Activated T-helper 9 cell treated with anti-CD3 and anti-CD28 coated beads, Interleukin-2, amount 50 U/mL, for 16 hours (primary cell): ENCODE measurements around the gene GSTT2B.
"Not testable (repeated sequence)": the region's sequence is repeated elsewhere in the genome, so short reads cannot be mapped to it uniquely, and the experiment has no call there.

Experiments used
- DNase-seq: peaks from one replicate; pipeline ENCODE4 v3.0.0-alpha.2; 2020; ENCODE audit warnings: low read depth

GSTT2B gene

DNA sequence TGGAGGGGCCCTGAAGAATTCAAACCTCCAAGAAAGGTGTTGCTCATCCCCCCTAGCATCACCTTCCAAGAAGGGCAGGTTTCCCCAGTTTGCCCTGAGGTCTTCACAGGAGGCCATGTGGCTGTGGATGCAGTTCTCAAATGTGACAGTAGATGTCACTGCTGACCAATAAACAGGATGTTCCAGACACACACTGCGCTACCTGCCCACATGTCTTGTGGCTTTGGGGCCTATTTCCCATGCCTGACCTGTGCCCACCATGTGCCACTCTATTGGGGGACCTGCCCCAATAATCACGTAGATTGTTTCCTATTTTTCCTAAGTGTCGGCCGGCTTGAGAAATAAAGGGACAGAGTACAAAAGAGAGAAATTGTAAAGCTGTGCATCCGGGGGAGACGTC, 23.4 kb upstream of the GSTT2B start:
- DNase-seq = no peak

DNA sequence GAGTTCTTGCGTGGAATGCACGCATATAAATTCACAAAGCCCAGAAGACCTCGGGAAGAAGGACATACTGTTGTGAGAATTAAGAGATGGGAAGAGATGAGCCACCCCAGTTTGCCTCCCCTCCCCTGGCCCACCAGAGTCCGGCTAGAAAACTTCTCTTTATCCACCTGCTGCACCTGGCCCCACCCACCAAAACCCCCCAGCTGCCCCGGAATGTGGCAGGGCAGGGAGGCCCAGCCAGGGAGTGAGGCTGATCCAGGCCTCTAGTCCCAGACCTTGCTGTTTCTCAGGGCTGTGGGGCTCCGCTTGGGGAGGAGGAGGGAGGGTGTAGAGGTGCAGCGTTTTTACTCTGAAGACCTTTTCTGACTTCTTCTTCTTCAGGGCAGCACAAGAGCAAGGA, 19.6 kb upstream of the GSTT2B start:
- not testable (repeated sequence) for DNase-seq

DNA sequence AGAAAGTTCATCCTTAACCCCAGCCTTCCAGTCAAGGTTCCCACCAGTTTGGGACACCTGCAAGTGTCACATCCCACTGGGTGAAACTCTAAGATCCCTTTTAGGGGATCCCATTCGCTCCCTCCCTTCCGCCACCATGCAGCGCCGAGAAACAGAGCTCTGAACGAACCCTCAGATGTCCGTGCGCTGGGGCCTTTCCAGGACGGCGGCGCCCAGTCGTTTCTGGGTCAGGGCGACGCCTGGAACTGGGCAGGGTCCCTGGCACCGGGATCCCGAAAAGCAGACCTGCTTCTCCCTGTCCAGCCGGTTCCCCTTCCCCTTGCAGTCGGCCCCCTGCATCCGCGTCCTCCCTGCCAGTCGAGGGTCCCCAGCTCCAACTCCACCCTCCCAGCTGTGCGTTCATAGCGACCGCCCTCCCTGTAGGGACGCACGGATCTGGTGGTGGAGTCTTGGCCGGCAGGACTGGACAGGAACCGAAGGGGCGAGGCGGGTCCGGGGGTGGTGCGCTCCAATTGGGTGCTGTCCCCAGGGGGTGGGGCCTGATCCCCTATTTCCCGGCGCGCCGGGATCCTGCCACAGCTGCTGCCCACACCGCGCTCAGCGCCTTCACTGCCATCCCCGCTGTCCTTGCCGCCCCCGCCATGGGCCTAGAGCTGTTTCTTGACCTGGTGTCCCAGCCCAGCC, 18.7 kb upstream of the GSTT2B start, which contains the start of gene GSTT2:
Gene GSTT2, plus strand, starts transcription at position 578 of the 684 bp plus-strand sequence.
- not testable (repeated sequence) for DNase-seq

DNA sequence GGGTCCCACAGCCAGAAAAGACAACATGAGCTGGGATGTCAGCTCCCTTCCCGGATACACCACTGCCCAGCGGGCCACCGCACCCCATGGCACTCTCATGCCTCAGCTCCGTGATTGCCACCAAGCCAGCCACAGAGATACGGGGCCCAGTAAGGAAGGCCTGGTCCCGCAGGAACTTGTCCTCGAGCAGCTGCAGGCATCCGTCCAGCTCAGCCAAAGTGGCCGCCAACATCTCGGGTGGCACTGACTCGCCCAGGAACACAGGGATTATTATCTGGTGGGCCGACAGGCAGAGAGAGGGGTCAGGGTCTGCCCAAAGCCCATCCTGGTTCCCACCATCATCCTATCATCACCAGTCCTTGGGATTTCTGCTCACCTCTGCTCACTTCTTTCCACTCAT, 16.3 kb upstream of the GSTT2B start:
- not testable (repeated sequence) for DNase-seq

DNA sequence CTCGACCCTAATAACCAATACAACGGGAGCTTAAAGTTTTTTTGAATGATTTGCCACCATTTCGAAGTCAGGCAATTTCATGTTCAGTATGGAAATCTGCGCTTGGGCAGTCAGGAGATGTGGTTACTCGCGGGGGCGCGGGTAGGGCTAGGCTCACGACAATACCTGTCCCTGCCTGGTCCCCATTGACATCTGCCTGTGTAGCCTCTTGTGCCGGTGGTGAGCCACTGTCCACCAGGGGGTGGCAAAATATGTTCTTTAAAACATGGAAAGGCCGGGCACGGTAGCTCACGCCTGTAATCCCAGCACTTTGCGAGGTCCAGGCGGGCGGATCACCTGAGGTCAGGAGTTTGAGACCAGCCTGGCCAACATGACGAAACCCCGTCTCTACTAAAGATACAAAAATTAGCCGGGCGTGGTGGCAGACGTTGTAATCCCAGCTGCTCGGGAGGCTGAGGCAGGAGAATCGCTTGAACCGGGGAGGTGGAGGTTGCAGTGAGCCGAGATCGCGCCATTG, 13.9 kb upstream of the GSTT2B start:
- not testable (repeated sequence) for DNase-seq

DNA sequence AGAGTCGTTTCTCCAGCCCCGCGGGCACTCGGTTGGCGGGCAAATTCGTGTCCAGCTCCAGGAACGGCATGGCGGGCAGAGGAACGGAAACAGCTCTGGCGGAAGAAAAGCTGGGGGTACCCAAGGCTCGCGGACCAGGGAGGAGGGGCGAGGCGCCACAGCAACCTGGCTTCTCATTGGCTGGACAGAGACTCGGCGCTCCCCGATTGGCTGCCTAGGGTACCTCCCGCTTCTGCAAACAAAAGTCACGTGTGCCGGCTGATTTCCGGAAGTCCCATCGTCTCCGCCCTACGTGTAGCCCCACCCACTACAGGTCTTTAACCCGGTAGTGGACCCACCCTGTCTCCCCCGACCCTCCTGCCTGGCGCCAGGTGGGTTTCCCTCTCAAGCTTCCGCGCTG, 13.3 kb upstream of the GSTT2B start, which contains the start of gene DDT:
Gene DDT, minus strand, starts transcription at position 97 of the 400 bp plus-strand sequence. Its CDS starts 27 bp downstream, at position 70.
- not testable (repeated sequence) for DNase-seq

DNA sequence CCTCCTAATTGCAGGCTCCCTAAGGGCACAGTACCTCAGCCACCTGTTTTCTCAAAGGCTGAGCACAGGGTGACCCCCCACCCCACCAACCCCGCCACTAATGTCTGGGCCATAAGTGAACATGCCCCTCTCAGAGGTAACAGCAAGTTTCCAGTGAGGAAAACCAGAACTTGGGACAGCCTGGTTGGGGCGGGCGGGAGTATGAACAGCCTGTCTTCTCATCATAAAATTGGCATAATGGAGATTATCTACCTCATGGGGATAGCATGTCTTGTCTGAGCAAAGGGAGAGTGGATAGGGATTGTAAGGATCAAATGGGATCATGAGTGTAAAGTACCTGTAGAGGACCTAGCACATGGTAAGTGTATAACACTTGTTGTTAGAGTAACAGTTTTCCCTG, 10.9 kb upstream of the GSTT2B start:
- not testable (repeated sequence) for DNase-seq

DNA sequence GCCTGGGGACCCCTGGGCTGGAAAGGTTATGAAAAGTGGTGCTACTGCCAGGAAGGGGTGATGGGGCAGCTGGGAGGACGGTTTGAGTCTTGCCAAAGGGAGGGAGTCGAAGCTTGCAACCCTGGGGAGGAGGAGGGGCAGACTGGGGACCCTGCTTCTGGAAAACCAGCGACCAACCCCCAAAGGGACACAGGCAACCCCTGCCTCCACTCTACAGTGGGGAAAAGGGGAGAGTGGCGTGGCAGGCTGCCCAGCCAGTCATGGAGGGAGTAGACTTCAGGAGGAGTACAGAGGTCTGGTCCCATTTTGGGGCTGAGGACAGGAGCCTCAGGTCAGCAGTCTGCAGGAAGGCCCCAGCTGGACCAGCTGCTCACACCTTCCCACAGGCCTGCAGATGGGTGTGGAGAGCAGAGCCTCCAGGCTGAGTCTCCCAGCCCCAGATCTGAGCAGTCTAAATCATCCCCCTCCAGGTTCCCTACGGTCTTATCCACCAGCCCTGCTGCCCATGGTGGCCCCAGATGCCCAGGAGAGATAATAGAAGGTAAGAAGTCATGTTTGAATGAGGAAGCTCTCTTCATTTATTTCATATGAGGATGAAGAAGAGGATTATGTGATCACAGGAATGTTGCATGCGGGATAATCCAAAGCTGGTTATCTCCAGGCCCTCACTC, 10.0 kb upstream of the GSTT2B start:
- no peak for DNase-seq

DNA sequence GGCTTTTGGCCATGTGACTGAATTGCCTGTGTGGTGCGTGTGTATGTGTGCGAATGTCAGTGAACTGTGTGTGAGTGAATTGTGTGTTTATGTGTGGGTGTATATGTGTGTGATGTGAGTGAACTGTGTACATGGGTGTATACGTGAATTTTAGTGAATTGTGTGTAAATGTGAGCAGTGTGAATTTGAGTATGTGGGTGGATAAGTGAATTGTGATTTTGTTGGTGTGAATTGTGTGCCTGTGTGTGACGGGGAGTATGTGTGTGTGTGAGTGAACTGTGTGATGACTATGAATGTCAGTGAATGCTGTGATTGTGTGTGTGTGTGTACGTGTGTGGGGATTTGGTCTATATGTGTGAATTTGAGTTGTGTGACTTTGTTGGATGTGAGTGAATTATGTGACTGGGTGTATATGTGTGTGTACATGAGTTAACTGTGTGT, 9.2 kb upstream of the GSTT2B start:
- no peak for DNase-seq

DNA sequence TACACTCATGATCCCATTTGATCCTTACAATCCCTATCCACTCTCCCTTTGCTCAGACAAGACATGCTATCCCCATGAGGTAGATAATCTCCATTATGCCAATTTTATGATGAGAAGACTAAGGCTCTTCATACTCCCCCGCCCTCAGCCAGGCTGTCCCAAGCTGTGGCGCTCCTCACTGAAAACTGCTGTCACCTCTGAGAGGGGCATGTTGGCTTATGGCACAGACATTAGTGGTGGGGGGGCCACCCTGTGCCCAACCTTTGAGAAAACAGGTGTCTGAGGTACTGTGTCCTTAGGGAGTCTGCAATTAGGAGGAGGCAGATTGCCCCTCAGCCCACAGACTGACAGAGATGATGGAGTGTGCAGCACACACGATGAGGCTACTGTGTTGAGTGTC, 8.1 kb upstream of the GSTT2B start:
- no peak for DNase-seq

DNA sequence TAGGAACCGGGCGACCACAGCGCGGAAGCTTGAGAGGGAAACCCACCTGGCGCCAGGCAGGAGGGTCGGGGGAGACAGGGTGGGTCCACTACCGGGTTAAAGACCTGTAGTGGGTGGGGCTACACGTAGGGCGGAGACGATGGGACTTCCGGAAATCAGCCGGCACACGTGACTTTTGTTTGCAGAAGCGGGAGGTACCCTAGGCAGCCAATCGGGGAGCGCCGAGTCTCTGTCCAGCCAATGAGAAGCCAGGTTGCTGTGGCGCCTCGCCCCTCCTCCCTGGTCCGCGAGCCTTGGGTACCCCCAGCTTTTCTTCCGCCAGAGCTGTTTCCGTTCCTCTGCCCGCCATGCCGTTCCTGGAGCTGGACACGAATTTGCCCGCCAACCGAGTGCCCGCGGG, 5.6 kb upstream of the GSTT2B start, which contains the start of gene DDTL:
Gene DDTL, plus strand, starts transcription at position 321 of the 400 bp plus-strand sequence. Its CDS starts 27 bp downstream, at position 348.
- not testable (repeated sequence) for DNase-seq

DNA sequence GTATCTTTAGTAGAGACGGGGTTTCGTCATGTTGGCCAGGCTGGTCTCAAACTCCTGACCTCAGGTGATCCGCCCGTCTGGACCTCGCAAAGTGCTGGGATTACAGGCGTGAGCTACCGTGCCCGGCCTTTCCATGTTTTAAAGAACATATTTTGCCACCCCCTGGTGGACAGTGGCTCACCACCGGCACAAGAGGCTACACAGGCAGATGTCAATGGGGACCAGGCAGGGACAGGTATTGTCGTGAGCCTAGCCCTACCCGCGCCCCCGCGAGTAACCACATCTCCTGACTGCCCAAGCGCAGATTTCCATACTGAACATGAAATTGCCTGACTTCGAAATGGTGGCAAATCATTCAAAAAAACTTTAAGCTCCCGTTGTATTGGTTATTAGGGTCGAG, 5.1 kb upstream of the GSTT2B start:
- DNase-seq = not testable (repeated sequence)

DNA sequence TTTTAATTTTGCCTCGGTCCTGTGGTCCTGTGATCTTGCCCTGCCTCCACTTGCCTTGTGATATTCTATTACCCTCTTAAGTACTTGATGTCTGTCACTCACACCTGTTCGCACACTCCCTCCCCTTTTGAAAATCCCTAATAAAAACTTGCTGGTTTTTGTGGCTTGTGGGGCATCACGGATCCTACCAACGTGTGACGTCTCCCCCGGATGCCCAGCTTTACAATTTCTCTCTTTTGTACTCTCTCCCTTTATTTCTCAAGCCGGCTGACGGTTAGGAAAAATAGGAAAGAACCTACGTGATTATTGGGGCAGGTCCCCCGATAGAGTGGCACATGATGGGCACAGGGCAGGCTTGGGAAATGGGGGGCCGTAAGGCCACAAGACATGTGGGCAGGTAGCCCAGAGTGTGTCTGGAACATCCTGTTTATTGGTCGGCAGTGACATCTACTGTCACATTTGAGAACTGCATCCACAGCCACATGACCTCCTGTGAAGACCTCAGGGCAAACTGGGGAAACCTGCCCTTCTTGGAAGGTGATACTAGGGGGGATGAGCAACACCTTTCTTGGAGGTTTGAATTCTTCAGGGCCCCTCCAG, 4.6 kb downstream of the GSTT2B start:
- DNase-seq = peak; percentile 37

DNA sequence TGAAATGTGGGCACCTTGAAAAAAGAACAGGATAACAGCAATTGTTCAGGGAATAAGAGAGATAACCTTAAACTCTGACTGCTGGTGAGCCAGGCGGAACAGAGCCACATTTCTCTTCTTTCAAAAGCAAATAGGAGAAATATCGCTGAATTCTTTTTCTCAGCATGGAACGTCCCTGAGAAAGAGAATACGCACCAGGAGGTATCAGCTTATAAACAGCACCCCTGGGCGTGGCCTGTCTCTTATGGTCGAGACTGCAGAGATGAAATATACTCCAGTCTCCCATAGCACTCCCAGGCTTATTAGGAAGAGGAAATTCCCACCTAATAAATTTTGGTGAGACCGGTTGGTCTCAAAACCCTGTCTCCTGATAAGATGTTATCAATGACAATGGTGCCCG, 5.1 kb downstream of the GSTT2B start:
- not testable (repeated sequence) for DNase-seq

DNA sequence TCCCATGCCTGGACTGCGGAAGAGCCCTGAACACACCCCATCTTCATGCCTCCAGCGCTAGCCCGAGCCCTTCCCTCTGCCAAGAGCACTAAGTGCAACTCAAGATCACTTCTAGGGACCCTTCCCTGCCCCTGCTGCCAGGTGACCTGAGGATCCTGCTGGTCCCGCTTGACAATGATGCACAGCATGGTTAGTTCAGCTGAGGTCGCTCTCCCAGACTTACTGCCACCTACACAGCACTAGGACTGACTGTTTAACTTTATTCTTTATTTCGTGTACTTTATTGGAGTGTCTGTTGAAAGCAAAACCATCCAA, 6.0 kb downstream of the GSTT2B start:
- DNase-seq = not testable (repeated sequence)

DNA sequence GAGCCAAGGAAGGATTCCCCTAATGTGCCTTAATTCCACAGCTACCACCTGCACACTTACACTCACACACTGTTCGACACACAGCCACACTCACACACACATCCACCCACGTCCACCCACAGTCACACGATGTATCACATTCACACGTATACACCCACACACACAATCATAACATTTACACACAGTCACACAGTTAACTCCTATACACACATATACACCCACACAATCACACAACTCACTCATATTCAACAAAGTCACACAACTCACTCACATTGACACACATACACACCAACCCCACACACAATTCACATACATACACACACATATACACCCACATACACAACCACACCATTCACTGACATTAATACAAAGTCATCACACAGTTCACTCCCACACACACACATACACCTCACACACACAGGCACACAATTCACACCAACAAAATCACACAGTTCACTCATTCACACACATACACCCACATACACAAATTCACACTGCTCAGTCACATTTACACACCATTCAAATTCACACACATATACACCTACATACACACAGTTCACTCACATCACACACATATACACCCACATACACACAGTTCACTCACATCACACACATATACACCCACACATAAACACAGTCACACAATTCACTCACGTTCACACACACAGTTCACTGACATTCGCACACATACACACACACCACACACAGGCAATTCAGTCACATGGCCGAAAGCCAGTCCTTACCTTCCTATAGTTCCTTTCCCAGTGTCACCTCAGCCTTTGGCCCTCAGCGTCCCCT, 6.6 kb downstream of the GSTT2B start:
- DNase-seq = not testable (repeated sequence)

DNA sequence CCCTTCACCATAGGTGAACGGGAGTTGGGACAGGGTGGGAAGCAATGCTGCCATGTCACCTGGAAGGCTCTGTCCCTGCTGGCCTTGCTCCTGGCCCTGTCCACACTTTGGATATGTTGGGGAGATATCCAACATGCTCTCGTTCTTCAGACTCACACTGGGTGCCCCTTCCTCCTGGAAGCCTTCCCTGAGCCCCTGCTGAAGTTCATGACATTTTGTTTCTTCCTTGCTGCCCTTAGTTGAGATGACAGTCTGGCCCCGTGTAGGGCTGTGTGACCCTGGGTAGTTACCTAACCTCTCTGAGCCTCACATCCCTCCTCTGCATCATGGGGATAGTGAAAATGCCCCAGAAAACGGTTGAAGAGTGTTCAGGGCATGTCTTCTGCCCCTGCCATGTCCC, 7.5 kb downstream of the GSTT2B start:
- not testable (repeated sequence) for DNase-seq

DNA sequence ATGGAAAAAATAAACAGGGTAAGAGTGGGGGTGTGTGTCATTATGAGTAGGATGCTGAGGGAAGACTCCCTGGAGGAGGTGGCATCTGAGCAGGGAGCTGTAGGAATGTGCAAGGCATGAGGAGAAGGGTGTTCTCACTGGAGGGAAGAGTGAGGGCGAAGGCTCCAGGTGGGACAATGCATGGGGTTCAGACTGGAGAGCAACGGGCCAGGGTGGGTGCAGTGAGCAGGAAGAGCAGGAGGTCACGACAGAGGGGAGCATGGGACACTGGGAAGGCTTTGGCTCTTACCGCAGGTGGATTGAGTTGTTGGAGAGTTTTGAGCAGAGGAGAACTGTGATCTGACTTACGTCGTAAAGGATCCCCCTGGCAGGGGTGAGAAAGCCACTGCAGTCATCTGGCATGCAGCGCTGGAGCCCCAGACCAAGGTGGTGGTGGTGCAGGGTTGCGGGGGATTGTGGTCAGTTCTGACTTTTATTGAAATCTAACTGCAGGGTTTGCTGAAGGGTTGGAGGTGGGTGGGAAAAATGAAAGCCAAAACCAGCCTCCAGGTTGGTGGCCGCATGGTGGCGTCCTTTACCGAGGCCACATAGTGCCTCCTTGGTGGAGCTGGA, 8.1 kb downstream of the GSTT2B start:
- DNase-seq = not testable (repeated sequence)

DNA sequence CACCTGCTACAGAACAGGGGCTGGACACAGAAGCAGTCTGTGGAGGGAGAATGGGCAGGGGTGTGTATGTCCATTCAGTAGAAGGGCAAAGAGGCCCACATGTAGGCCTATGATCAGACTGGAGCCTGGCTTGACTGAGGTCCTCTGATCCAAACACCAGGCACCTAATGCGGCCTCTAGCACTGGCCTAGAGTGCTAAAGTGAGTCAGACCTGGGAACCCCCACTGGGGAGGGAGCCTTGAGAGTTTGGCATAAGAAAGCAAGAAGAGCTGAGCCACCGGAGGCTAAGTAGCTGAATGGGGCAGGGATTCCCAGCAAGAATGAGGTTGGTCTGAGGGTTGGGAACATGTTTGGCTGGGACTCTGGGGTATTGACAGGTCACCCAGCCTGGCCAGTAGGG, 9.6 kb downstream of the GSTT2B start:
- DNase-seq = not testable (repeated sequence)

DNA sequence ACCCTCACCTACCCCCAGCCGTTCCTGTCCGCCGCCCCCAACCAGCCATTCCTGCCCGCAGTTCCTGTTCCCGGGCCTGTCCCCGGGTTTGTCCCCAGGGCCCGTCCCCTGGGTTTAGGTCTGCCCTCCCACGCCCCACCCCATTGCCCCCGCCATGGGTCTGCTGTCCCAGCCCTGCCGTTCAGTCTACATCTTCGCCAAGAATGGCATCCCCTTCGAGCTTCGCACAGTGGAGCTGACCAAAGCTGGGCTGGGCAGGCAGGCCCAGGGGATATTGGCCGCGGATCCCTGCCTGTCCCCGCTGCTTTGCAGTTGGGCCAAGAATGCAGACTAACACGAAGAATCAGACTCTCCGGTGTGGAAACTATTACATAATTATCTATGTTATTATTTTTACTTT, 11.2 kb downstream of the GSTT2B start:
- not testable (repeated sequence) for DNase-seq

DNA sequence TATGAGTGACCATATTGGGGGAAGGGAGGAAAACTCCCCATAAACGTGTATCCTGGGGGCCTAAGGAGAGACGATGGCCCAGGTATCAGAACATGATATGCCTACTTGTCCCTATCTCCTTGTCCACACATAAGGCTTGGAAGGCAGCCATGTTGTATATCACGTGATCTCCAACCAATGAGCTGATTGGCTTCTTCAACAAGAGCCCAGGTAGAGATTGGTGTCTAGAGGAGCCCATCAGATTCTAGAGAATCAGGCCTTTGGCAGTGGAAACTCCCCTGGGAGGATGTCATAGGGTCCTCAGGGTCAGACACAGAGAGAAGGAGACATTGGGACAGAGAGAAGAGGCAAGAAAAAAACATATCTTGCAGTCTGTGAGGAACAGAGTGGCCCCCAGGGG, 13.6 kb downstream of the GSTT2B start:
- DNase-seq = not testable (repeated sequence)
